Subcutaneous adipose tissue (tissue), 4 donors: ENCODE data around the gene GALNT9. TPM values are rescaled to one million over a fixed set of nuclear protein-coding genes. Genes with fewer than 3 reads are reported as not detected.

Source experiments
- CTCF ChIP-seq: fragments of 450-650 bp; IDR thresholded peaks from one replicate; pipeline ENCODE4 v1.5.1; 2016; ENCODE audit warnings: low read depth, mild to moderate bottlenecking, control low read depth, antibody characterized with exemption, moderate library complexity
- total RNA-seq, 4 donors: library from RNA; depleted of rRNA; stranded (reverse); fragments of >200 nt; gene quantifications; one replicate each; pipeline ENCODE4 v1.1.0, GENCODE V29; 2016

GALNT9 gene
- total RNA-seq, 4 donors from 2014 or later: not detected

GRCh38 chr12:132286912-132287311, 42.5 kb downstream of the GALNT9 start:
- TF ChIP-seq CTCF: no peak

- TF ChIP-seq CTCF: no peak
These were observed 43.3 kb downstream of the GALNT9 start for GRCh38 chr12:132285991-132286681.

GRCh38 chr12:132284827-132285741, 44.3 kb downstream of the GALNT9 start:
- no peak for TF ChIP-seq CTCF

- TF ChIP-seq CTCF: no peak
These were observed 45.1 kb downstream of the GALNT9 start for GRCh38 chr12:132284071-132284826.

GRCh38 chr12:132282950-132283771, 46.2 kb downstream of the GALNT9 start:
- no peak for TF ChIP-seq CTCF

- no peak for TF ChIP-seq CTCF
These were observed 47.1 kb downstream of the GALNT9 start for GRCh38 chr12:132282031-132282949.
